Measurements from ENCODE around the gene ARRB1.
"Not testable (repeated sequence)": the region's sequence is repeated elsewhere in the genome, so short reads cannot be mapped to it uniquely, and the experiment has no call there.

Gene ARRB1

GRCh38 chr11:75380716-75381420, 29.4 kb upstream of the ARRB1 start:
- DNase-seq (ENCODE audit: low read depth in 2 of 2): no peak
- no peak overlapping the region for H3K4me3 ChIP-seq (replicated peaks in 1 of 2; ENCODE audit: low read depth in 2 of 2, low read length in 2 of 2)
- no peak for TF ChIP-seq CTCF (IDR thresholded peaks at IDR 0.05; ENCODE audit: low read depth, low read length)

- H3K4me3 ChIP-seq (replicated peaks in 1 of 2; ENCODE audit: low read depth in 2 of 2, low read length in 2 of 2): no peak overlapping the region
- DNase-seq (ENCODE audit: low read depth in 2 of 2): no peak
- TF ChIP-seq CTCF (IDR thresholded peaks at IDR 0.05; ENCODE audit: low read depth, low read length): no peak
Observed at GRCh38 chr11:75380245-75380644, 28.8 kb upstream of the ARRB1 start.

- H3K4me3 ChIP-seq (replicated peaks in 1 of 2; ENCODE audit: low read depth in 2 of 2, low read length in 2 of 2); DNase-seq (ENCODE audit: low read depth in 2 of 2): not testable (repeated sequence)
Observed at GRCh38 chr11:75378776-75379175, 27.3 kb upstream of the ARRB1 start.

- H3K4me3 ChIP-seq (replicated peaks in 1 of 2; ENCODE audit: low read depth in 2 of 2, low read length in 2 of 2): no peak overlapping the region
- no peak for TF ChIP-seq CTCF (IDR thresholded peaks at IDR 0.05; ENCODE audit: low read depth, low read length)
- no peak for DNase-seq (ENCODE audit: low read depth in 2 of 2)
Observed at GRCh38 chr11:75376175-75376574, 24.7 kb upstream of the ARRB1 start.

GRCh38 chr11:75375626-75376025, 24.2 kb upstream of the ARRB1 start:
- no peak overlapping the region for H3K4me3 ChIP-seq (replicated peaks in 1 of 2; ENCODE audit: low read depth in 2 of 2, low read length in 2 of 2)
- no peak for TF ChIP-seq CTCF (IDR thresholded peaks at IDR 0.05; ENCODE audit: low read depth, low read length)
- DNase-seq (ENCODE audit: low read depth in 2 of 2): no peak

GRCh38 chr11:75374646-75375045, 23.2 kb upstream of the ARRB1 start:
- TF ChIP-seq CTCF (IDR thresholded peaks at IDR 0.05; ENCODE audit: low read depth, low read length): no peak
- no peak overlapping the region for H3K4me3 ChIP-seq (replicated peaks in 1 of 2; ENCODE audit: low read depth in 2 of 2, low read length in 2 of 2)
- DNase-seq (ENCODE audit: low read depth in 2 of 2): no peak

GRCh38 chr11:75373201-75373600, 21.7 kb upstream of the ARRB1 start:
- DNase-seq (ENCODE audit: low read depth in 2 of 2): no peak
- TF ChIP-seq CTCF (IDR thresholded peaks at IDR 0.05; ENCODE audit: low read depth, low read length): no peak
- no peak overlapping the region for H3K4me3 ChIP-seq (replicated peaks in 1 of 2; ENCODE audit: low read depth in 2 of 2, low read length in 2 of 2)

Data from cardiac fibroblast (primary cell).